ENCODE data around the gene MYO9A.

- TF ChIP-seq CTCF (IDR thresholded peaks at IDR 0.05) (no peak), POLR2AphosphoS5 (IDR thresholded peaks at IDR 0.05; ENCODE audit: low read depth, low read length) (no peak), REST (IDR thresholded peaks at IDR 0.05; ENCODE audit: insufficient read depth in 1 of 2, low read depth in 2 of 2, low read length in 1 of 2) (no peak)
Measured at GRCh38 chr15:72127724-72128322, 9.9 kb upstream of the MYO9A start.

All from Panc1 (cell line).